Duodenal mucosa (tissue), 2 donors: ENCODE data around the gene CEBPZ.
"Not testable (repeated sequence)": the region's sequence is repeated elsewhere in the genome, so short reads cannot be mapped to it uniquely, and the experiment has no call there.

ENCODE experiments used
- H3K27ac ChIP-seq: one replicate; pipeline ENCODE4 v1.7.0; 2013; ENCODE audit warnings: low read depth, low read length
- H3K27me3 ChIP-seq, 2 donors: one replicate each; pipeline ENCODE4 v1.7.0; 2013; ENCODE audit warnings: low read length in 2 of 2, control low read depth in 1 of 2; ENCODE audit not compliant: insufficient read depth in 2 of 2, control insufficient read depth in 1 of 2
- H3K36me3 ChIP-seq, 2 donors: one replicate each; pipeline ENCODE4 v1.7.0; 2013; ENCODE audit warnings: low read length in 2 of 2, control low read depth in 1 of 2; ENCODE audit not compliant: insufficient read depth in 2 of 2, control insufficient read depth in 1 of 2
- H3K4me1 ChIP-seq, 2 donors: one replicate each; pipeline ENCODE4 v1.7.0; 2013; ENCODE audit warnings: low read length in 2 of 2, control low read depth in 1 of 2; ENCODE audit not compliant: insufficient read depth in 2 of 2, control insufficient read depth in 1 of 2
- H3K4me3 ChIP-seq, 2 donors: one replicate each; pipeline ENCODE4 v1.7.0; 2013; ENCODE audit warnings: low read length in 2 of 2, low read depth in 1 of 2
- H3K9ac ChIP-seq, 2 donors: one replicate each; pipeline ENCODE4 v1.7.0; 2013; ENCODE audit warnings: low read length in 2 of 2, low read depth in 1 of 2
- H3K9me3 ChIP-seq, 2 donors: one replicate each; pipeline ENCODE4 v1.7.0; 2013; ENCODE audit warnings: low read length in 2 of 2, control low read depth in 1 of 2; ENCODE audit not compliant: control insufficient read depth in 1 of 2

CEBPZ gene

DNA sequence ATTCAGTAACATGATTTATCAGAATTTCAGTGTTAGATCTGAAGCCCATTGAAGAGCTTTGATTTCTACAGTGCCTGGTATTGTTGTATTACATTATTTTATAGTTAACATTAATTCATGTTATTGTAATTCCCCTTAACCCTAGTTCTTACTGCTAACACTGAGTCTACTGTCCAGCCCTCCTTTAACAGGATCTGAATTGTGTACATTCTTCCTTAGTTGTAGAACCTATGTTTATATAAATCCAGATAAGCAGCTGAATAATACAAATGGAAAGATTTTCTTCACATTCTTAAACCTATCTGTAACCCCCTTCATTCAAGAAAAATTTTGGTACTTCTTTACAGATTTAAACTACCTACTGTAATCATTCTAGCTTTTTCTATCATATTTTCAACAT lies 14.8 kb upstream of the CEBPZ start:
- Histone ChIP-seq H3K9ac (no peak overlapping the region), H3K9me3 (no peaks in the 10 kb centered on the region), H3K36me3 (peaks cover 9 to 80% of the 10 kb centered on the region in 2 donors), H3K27me3 (no peaks in the 10 kb centered on the region), H3K4me3 (no peak overlapping the region), H3K27ac (no peak overlapping the region), H3K4me1 (no peaks in the 10 kb centered on the region)

DNA sequence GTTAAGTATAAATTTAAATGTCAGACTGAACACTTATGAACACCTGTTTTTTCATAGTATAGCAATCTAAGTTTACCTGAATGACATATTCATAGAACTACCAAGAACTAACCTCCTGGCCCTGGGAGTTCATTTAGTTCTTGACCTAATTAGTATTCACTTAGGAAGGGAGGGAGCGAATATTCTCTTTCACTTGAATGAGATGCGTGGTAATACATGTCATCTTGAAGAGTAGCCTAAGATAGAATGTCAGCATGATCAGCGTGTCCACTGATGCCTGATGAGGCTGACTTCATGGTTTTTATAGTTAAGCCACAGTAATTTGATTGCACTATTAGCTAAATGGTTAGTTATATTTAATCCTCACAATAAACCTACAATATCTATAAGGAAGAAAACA lies 13.4 kb upstream of the CEBPZ start:
- Histone ChIP-seq H3K4me3 (no peak overlapping the region), H3K9me3 (no peaks in the 10 kb centered on the region), H3K36me3 (peaks cover 9 to 72% of the 10 kb centered on the region in 2 donors), H3K27me3 (no peaks in the 10 kb centered on the region), H3K4me1 (no peaks in the 10 kb centered on the region), H3K9ac (no peak overlapping the region), H3K27ac (no peak overlapping the region)

DNA sequence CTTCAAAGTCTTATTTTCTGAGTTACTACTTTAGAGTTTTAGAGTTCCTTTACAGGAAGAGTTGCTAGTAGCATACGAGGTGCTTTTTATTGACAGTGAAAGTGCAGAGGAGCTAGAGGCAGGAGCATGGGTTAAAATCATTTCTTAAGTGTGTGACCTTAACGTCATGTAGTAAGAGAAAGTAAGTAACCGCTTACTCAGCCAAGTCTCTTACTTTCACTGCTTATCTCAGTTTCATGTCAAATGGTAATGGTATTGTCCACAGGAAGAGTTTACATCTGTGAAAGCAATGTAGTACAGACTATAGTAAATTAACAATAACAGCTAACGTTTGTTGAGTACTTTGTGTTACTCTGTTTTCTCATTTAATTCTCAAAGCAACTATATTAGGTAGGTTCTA lies 12.6 kb upstream of the CEBPZ start:
- peaks cover 9 to 64% of the 10 kb centered on the region in 2 donors for H3K36me3 ChIP-seq
- H3K4me3 ChIP-seq: no peak overlapping the region
- no peak overlapping the region for H3K9ac ChIP-seq
- H3K27me3 ChIP-seq: no peaks in the 10 kb centered on the region
- H3K4me1 ChIP-seq: no peaks in the 10 kb centered on the region
- H3K9me3 ChIP-seq: no peaks in the 10 kb centered on the region
- no peak overlapping the region for H3K27ac ChIP-seq

DNA sequence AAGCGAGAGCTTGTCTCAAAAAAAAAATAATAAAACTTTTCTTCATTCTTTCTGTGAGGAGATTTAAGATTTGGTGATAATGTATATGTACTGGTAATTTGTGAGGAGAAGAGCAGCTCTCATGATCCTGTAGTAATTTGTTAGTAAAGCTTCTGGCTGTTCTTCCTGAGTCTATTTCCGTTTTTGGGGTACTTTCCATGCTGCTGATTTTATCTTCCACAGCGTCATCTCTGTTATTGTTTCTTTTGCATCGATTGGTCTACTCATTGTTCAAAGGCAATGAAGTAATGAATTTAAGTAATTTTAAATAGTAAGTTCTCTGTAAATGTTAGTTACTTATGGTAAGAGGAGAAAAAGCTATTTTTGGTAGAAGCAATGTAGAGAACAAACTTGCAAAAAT lies 12.0 kb upstream of the CEBPZ start:
- H3K9me3 ChIP-seq: no peaks in the 10 kb centered on the region
- no peak overlapping the region for H3K4me3 ChIP-seq
- H3K9ac ChIP-seq: no peak overlapping the region
- no peaks in the 10 kb centered on the region for H3K27me3 ChIP-seq
- H3K36me3 ChIP-seq: peaks cover 9 to 58% of the 10 kb centered on the region in 2 donors
- H3K27ac ChIP-seq: no peak overlapping the region
- no peaks in the 10 kb centered on the region for H3K4me1 ChIP-seq

DNA sequence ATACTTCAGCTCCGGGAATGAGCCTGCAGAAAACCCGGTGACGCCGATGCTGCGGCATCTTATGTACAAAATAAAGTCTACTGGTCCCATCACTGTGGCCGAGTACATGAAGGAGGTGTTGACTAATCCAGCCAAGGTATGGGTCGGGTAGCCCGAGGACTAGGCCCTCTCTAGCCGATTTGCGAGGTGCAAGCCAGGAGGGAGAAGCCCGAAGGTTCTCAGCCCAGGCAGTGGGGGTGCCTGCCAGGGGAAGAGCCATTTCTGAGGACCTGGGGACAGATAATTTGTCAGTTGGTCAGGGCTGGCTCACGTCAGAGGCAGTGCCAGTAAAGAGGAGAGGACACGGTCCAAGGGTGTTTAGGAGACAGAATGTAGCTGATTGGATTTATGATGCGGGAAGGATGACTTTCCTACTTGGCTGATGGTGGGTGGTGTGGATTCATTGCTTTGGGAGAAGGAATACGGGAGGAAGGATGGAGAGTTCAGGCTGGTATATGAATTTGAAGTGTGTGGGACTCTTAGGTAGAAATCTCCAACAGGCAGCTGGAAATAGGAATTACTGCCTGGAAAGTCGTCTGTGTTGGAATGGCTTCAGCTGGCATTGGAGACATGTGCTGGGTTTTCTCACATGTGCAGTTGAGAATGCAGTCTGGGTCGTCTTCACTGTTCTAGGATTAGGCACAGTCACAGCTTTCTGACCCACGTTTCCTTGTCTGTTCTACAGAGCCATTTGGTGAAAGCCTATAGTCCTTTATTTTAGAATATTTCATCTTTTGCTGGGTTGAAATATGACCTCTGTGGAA lies 936 bp upstream of the CEBPZ start:
- H3K27ac ChIP-seq: peak overlapping the region; percentile 95
- H3K9ac ChIP-seq: peak overlapping the region; percentile 90 to 95
- peaks cover 27 to 30% of the 10 kb centered on the region in 2 donors for H3K4me1 ChIP-seq
- peaks cover 12 to 16% of the 10 kb centered on the region in 2 donors for H3K36me3 ChIP-seq
- peak overlapping the region; percentile 85 to 99 for H3K4me3 ChIP-seq
- H3K27me3 ChIP-seq: no peaks in the 10 kb centered on the region
- H3K9me3 ChIP-seq: no peaks in the 10 kb centered on the region

DNA sequence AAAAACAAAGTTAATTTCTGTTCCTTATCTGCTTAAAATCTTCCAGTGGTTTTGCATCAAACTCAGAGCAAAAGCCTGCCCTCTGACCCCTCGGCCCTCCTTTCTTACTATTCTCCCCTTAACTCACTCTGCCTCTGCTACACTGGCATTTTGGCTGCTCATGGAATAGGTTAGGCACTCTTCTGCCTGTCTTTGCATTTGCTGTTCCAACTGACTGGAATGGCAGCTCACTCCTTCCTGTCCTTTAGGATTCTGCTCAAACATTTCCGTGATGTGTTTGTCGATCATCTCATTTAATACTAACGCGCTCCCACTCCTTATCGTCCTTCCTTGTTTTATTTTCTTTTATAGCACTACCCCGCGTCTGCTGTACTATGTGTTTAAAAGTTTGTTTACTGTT lies 815 bp downstream of the CEBPZ start:
- peak overlapping the region; percentile 90 to 95 for H3K9ac ChIP-seq
- peaks cover 13 to 20% of the 10 kb centered on the region in 2 donors for H3K36me3 ChIP-seq
- H3K27ac ChIP-seq: peak overlapping the region; percentile 95
- H3K4me1 ChIP-seq: peaks cover 30 to 32% of the 10 kb centered on the region in 2 donors
- peak overlapping the region; percentile 85 to 99 for H3K4me3 ChIP-seq
- no peaks in the 10 kb centered on the region for H3K27me3 ChIP-seq
- no peaks in the 10 kb centered on the region for H3K9me3 ChIP-seq

DNA sequence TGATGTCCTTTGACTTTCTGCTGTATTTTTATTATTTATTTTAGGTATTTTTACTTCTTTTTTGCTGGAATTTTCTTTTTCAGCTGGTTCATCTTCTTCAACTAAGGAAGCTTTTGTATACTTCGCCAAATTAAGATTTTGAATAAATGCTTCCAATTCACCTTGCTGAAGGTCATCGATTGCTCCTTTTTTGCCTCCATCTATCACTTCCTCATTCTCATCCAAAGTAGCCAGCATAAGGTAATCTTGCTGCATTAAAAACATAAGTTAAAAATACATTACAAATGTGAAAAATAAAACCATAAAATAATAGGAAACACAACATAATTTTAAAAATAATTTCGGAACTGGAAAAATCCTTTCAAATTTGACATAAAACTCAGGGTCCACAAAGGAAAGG lies 2.6 kb downstream of the CEBPZ start:
- Histone ChIP-seq H3K36me3 (peaks cover 17 to 23% of the 10 kb centered on the region in 2 donors), H3K4me1 (peaks cover 30 to 32% of the 10 kb centered on the region in 2 donors), H3K9me3 (no peaks in the 10 kb centered on the region), H3K27me3 (no peaks in the 10 kb centered on the region), H3K4me3 (no peak overlapping the region), H3K9ac (no peak overlapping the region), H3K27ac (no peak overlapping the region)

DNA sequence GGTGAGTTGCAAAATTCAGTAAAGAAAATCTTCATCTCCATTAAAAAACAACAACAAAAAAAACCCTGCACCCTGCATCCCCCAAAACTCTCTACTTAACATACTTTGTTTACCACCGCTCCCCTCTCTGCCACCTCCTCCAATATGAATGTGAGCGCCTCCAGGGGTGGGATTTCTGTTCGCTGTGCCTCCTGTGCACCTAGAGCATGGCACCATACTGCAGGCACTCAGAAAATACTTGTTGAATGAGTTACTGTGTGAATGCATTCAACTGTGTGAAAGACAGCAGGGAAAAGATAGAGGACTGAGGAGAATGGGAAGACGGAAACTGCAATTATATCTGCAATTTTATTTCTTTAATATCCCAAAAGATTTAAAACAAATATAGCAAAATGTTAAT lies 4.5 kb downstream of the CEBPZ start:
- peaks cover 22 to 41% of the 10 kb centered on the region in 2 donors for H3K36me3 ChIP-seq
- no peak overlapping the region for H3K4me3 ChIP-seq
- no peaks in the 10 kb centered on the region for H3K27me3 ChIP-seq
- H3K9me3 ChIP-seq: no peaks in the 10 kb centered on the region
- peaks cover 18 to 21% of the 10 kb centered on the region in 2 donors for H3K4me1 ChIP-seq
- no peak overlapping the region for H3K27ac ChIP-seq
- H3K9ac ChIP-seq: no peak overlapping the region

DNA sequence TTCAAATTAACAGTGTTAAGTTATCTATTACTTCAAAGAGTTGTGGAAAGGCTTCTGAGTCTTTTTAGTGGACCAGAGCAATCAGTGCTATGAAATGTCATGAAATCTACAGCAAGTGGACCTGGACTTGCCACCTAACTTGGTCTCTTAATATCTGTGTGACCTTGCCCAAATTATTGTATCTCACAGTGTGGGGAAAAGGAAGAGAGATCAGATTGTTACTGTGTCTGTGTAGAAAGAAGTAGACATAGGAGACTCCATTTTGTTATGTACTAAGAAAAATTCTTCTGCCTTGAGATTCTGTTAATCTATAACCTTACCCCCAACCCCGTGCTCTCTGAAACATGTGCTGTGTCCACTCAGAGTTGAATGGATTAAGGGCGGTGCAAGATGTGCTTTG lies 6.3 kb downstream of the CEBPZ start:
- H3K27ac ChIP-seq, H3K9me3 ChIP-seq, H3K27me3 ChIP-seq, H3K4me3 ChIP-seq, H3K9ac ChIP-seq: not testable (repeated sequence)
- Histone ChIP-seq H3K36me3 (peaks cover 22 to 57% of the 10 kb centered on the region in 2 donors), H3K4me1 (peaks cover 10 to 14% of the 10 kb centered on the region in 2 donors)

DNA sequence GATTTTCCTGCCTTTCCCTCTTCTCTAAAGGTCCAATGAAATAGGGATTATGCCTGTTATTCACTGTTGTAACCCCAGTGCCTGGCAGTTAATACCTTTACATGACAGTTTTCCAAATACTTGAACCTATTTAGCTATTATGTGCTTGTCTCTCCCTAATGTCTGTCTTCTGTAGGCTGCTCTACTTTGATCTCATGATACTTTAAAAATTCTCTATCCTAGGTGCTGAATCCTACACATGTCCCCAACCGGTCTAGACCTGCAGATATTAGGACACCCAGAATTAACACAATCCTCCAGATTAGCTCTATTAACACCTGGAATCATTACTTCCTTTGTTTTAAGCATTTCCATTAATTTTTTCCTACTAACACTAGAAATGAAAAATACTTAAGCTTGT lies 7.3 kb downstream of the CEBPZ start:
- peaks cover 27 to 66% of the 10 kb centered on the region in 2 donors for H3K36me3 ChIP-seq
- H3K9ac ChIP-seq: no peak overlapping the region
- H3K27ac ChIP-seq: no peak overlapping the region
- H3K27me3 ChIP-seq: no peaks in the 10 kb centered on the region
- H3K4me3 ChIP-seq: no peak overlapping the region
- H3K9me3 ChIP-seq: no peaks in the 10 kb centered on the region
- peaks cover 0 to 5% of the 10 kb centered on the region in 2 donors for H3K4me1 ChIP-seq
